Inferior parietal cortex (tissue), 1 donor: ENCODE data around the gene INPP5K.
"Not testable (repeated sequence)": the region's sequence is repeated elsewhere in the genome, so short reads cannot be mapped to it uniquely, and the experiment has no call there.

Experiments
- DNase-seq: peaks from one replicate; pipeline ENCODE4 v3.0.0-alpha.2; 2016; ENCODE audit errors: extremely low spot score

Gene INPP5K

GRCh38 chr17:1516388-1517161, at the start of gene INPP5K:
TSS of gene INPP5K (minus strand) at chr17:1516612. CDS start at chr17:1516499, 113 bp downstream.
- peak; percentile 98 for DNase-seq

GRCh38 chr17:1565877-1566276, 49.5 kb upstream of the INPP5K start:
- no peak for DNase-seq

- no peak for DNase-seq
Measured at GRCh38 chr17:1563786-1564613, 47.6 kb upstream of the INPP5K start.

GRCh38 chr17:1563471-1563785, 47.0 kb upstream of the INPP5K start:
- not testable (repeated sequence) for DNase-seq

GRCh38 chr17:1562176-1562643, 45.8 kb upstream of the INPP5K start:
- no peak for DNase-seq

GRCh38 chr17:1561420-1562175, 45.2 kb upstream of the INPP5K start:
- DNase-seq, result no peak

GRCh38 chr17:1560858-1561355, 44.5 kb upstream of the INPP5K start:
- no peak for DNase-seq

- no peak for DNase-seq
Measured at GRCh38 chr17:1560101-1560857, 43.9 kb upstream of the INPP5K start.

GRCh38 chr17:1559047-1560043, 42.9 kb upstream of the INPP5K start:
- DNase-seq, result no peak

GRCh38 chr17:1558401-1558800, 42.0 kb upstream of the INPP5K start:
- DNase-seq, result no peak

GRCh38 chr17:1557355-1558095, 41.1 kb upstream of the INPP5K start:
- DNase-seq, result no peak

- DNase-seq, result no peak
Measured at GRCh38 chr17:1555651-1556471, 39.4 kb upstream of the INPP5K start.

- no peak for DNase-seq
Measured at GRCh38 chr17:1554751-1555540, 38.5 kb upstream of the INPP5K start.

GRCh38 chr17:1553354-1554266, 37.2 kb upstream of the INPP5K start:
- no peak for DNase-seq

- DNase-seq, result no peak
Measured at GRCh38 chr17:1552932-1553331, 36.5 kb upstream of the INPP5K start.

GRCh38 chr17:1551741-1552140, 35.3 kb upstream of the INPP5K start:
- DNase-seq, result no peak

- no peak for DNase-seq
Measured at GRCh38 chr17:1548032-1548431, 31.6 kb upstream of the INPP5K start.
